HS-5 (cell line): ENCODE results near the gene CD27.
A peak's percentile ranks its signal among the peaks of the same experiment; 100 is the strongest.
"Not testable (repeated sequence)": the region's sequence is repeated elsewhere in the genome, so short reads cannot be mapped to it uniquely, and the experiment has no call there.

Source experiments
- DNase-seq: peaks from one replicate; pipeline ENCODE4 v3.0.0-alpha.2; 2012; ENCODE audit warnings: low read depth

Gene CD27

DNA sequence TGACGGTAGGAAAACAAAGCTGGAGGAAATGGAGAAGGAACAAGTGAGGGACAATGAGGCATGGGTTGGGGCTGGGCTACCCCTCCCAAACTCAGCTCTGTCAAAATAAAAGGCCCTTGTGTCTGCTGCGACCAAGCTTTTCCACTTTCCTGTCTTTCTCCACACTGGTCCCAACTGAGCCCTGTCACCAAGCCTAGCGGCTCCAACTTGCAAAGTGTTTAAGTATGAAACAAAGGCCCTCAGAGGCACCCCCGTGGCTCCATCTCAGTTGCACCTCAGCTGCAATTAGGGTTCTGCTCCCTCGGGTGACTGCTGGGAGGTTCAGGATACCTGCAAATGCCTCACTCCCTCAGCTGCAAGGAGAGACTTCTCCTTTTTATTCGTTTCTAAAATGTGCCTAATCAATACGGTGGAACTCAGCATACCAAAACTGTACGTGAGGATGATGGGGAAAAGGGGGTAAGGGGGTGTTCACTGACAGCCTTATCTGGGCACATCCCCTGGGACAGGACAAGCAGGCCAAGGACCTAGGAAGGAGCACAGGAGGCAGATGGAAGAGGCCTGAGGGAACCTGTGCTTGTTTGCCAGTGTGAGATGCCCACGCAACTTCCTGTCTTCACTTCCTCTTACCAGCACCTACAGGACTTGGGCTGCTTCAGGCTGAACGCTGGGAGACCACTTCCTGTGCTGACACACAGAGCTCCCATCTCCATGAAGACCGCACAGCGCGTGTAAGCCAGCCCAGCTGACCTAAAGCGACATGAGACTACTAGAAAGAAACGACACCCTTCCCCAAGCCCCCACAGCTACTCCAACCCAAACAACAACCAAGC lies 16.9 kb downstream of the CD27 start:
- no peak for DNase-seq

- no peak for DNase-seq
Observed at GRCh38 chr12:6462234-6462995, 17.7 kb downstream of the CD27 start.

DNA sequence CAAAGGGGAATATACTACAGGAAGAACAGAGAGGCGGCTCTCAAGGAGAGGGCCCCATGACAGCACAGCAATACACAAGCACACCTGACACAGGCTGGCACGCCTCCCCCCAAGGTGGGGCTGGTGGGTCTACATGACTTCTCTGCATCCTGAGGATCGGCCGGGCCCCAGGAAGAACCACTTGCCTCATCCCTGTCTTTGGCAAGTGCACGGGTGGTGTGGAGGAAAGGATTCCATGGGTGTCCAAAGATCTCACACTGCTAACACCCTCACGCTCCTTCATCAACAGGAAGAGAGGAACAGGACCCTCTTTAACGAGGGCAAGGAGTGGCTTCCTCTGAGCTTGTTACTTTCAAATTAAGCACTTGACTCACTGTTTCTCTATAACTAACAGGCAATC lies 18.5 kb downstream of the CD27 start:
- DNase-seq: no peak

DNA sequence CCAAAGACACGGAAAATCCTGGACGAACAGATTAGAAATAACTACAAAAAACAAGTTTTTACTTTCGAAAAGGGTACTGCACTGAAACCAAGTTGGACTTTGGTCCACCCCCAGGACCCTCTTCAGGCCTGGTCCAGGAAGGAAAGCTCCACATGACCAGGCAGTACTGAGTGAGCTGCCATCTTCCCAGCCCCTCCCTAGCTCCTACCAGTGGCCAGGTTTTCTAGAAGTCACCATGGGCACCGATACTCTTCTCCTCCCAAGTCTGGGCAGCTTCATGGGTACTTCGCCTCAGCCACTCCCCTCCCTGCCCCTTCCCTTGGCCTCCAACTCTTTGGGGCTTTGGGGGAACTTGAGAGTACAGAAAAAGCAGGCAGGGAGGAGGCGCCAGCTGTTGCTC lies 19.1 kb downstream of the CD27 start:
- no peak for DNase-seq

- DNase-seq: no peak
Observed at GRCh38 chr12:6464531-6464930, 19.8 kb downstream of the CD27 start.

- no peak for DNase-seq
Observed at GRCh38 chr12:6465467-6466183, 20.9 kb downstream of the CD27 start.

DNA sequence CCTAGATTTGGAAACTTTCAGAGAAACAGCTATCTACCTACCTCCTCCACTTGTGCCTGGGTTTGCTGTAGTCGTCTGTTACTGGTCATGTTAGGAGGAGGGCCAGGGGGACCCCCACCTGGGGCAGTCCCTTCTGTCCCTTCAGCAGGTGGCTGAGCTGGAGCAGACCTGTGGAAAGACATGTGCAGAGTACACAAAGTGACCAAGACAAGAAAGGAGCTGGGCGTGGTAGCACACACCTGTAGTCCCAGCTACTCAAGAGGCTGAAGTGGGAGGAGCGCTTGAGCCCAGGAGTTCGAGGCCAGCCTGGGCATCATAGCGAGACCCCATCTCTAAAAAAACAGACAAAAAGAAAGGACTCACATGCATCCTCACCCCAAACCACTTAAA lies 21.4 kb downstream of the CD27 start:
- DNase-seq: no peak

DNA sequence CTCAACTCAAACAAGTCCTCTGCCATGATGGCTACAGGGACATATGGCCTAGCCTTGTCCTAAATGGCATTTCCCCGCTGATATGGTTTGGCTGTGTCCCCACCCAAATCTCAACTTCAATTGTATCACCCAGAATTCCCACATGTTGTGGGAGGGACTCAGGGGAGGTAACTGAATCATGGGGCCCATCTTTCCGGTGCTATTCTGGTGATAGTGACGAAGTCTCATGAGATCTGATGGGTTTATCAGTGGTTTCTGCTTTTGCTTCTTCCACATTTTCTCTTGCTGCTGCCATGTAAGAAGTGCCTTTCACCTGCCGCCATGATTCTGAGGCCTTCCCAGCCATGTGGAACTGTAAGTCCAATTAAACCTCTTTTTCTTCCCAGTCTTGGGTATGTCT lies 22.0 kb downstream of the CD27 start:
- DNase-seq: not testable (repeated sequence)

DNA sequence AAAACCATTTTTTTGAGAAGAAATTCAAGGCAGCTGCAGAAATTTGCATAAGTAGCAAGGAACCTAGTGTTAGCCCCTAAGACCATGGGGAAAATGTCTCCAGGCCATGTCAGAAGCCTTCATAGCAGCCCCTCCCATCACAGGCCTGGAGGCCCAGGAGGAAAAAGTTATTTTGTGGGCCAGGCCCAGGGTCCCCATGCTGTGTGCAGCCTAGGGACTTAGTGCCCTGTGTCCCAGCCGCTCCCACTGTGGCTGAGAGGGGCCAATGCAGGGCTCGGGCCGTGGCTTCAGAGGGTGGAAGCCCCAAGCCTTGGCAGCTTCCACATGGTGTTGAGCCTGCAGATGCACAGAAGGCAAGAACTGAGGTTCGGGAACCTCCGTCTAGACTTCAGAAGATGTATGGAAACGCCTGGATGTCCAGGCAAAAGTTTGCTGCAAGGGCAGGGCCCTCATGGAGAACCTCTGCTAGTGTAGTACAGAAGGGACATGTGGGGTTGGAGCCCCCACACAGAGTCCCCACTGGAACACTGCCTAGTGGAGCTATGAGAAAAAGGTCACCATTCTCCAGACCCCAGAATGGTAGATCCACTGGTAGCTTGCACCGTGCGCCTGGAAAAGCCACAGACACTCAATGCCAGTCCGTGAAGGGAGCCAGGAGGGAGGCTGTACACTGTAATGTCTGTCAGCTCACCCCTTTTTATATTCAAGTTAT lies 23.0 kb downstream of the CD27 start:
- DNase-seq: not testable (repeated sequence)

GRCh38 chr12:6468283-6468575 lies 23.5 kb downstream of the CD27 start:
- no peak for DNase-seq

- DNase-seq: no peak
Observed at GRCh38 chr12:6469092-6469491, 24.3 kb downstream of the CD27 start.

- DNase-seq: no peak
Observed at GRCh38 chr12:6469609-6470374, 25.0 kb downstream of the CD27 start.

DNA sequence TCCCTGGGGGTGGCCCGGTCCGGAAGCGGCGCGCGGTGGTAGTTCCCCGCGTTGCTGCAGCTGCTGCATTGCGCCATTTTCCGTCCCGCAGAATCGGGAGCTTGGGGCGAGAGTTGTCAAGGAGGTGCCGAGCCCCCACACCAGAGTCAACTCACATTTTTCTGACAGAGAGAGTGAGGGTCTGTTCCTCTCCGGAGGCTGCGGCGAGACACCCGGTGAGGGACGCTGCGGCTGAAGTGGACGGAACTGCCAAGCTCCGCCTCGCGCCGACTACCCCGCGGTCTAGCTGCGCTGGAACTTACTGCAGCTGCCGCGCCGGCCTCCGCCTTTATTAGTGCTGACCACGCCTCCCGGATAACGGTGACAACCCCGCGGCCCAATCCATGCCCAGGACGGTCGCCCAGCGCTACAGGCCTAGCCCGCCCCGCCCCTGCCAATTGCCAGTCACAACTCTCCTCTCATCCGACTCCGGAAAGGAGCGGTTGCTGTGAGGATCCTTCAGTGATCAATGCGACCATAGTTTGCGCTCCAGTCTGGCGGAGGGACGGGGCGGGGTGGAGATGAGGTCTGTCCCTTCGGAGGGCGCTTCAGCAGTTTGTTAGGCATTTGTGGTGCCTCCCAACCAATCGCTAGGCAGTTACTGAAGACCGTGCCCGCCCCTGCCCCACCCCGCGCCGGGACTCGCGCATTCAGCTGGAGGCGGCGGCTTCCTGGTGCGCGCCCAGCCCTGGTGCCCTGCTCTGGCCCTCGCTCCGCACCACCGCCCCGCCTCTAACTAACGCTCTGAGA lies 25.8 kb downstream of the CD27 start, which contains the start of gene VAMP1:
Gene VAMP1, minus strand, starts transcription at position 303 of the 789 bp plus-strand sequence. Its CDS starts 146 bp downstream, at position 157.
- peak; percentile 94 for DNase-seq

DNA sequence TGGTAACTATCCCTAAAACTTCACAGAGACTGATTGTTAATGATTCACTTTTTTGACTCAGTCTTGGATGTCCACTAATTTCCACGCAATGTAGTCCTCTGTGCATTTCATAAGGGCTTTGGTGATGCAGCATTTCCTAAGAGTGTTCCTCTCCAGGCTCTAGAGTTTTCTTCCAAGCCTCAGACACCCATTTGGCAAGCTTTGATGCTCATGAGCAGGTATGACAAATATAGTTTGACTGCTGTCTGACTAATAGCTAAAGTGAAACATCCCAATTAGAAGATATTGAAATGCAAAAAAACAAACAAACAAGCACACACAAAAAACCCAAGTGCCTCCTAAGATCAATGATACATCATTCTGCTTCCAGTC lies 27.2 kb downstream of the CD27 start:
- DNase-seq: no peak

DNA sequence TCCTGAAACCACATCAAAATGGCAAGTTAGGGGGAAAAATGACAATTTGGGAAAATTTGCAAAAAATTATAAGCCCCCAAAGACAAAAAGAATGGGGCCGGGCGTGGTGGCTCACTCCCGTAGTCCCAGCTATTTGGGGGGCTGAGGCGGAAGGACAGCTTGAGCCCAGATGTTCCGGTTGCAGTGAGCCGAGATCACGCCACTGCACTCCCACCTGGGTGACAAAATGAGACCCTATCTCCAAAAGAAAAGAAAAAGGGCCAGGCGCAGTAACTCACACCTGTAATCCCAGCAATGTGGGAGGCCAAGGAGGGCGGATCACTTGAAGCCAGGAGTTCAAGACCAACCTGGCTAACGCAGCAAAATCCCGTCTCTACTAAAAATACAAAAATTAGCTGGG lies 27.7 kb downstream of the CD27 start:
- no peak for DNase-seq

DNA sequence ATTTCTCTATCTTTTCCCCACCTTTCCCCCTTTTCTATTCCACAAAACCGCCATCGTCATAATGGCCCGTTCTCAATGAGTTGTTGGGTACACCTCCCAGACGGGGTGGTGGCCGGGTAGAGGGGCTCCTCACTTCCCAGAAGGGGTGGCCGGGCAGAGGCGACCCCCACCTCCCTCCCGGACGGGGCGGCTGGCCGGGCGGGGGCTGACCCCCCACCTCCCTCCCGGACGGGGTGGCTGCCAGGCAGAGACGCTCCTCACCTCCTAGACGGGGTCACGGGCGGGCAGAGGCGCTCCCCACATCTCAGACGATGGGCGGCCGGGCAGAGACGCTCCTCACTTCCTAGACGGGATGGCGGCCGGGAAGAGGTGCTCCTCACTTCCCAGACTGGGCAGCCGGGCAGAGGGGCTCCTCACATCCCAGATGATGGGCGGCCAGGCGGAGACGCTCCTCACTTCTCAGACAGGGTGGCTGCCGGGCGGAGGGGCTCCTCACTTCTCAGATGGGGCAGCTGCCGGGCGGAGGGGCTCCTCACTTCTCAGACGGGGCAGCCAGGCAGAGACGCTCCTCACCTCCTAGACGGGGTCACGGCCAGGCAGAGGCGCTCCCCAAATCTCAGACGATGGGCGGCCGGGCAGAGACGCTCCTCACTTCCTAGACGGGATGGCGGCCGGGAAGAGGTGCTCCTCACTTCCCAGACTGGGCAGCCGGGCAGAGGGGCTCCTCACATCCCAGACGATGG lies 30.6 kb downstream of the CD27 start:
- not testable (repeated sequence) for DNase-seq

DNA sequence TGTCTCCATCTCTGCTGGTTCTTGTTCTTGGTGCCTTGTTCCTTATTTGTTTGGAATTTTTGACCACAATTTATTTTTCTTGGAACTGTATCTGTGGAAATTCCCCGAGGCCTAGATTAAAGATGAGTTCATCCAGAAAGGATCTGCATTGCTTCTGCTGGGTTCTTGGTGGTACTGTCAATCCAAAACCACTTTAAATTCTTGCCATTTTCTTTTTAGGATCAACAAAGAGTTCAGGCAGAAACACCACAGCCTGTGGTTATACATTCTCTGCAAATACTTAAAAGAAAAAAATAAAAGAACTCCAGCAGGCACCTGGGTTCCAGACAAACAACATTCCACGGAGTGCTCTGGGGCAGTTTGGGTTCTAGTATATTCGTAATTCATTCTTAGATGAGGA lies 31.7 kb downstream of the CD27 start:
- DNase-seq: no peak

GRCh38 chr12:6477601-6478377 lies 33.0 kb downstream of the CD27 start:
- not testable (repeated sequence) for DNase-seq

DNA sequence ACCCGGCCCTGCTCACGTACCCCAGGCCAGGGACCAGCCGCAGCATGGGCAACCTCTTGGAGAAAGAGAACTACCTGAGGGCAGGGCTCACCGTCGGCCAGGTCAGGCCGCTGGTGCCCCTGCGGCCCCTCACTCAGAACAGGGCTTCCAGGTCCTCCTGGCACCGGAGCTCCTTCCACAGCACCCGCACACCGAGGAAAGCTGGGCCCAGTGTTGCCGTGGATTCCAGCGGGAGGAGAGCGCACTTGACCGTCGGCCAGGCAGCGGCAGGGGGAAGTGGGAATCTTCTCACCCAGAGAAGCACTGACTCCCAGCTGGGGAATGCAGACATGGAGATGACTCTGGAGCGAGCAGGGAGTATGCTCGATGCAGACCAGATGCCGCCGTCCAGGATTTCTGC lies 33.7 kb downstream of the CD27 start:
- no peak for DNase-seq
